ENCODE results near the gene TFR2. TPM values are rescaled to one million over a fixed set of nuclear protein-coding genes. Genes with fewer than 3 reads are reported as not detected.

Gene TFR2
- total and polyA plus RNA-seq, 2 donors (not counting 1 experiment from before 2014, with no cell fraction given): 5.9 to 10.0 TPM

- H3K4me2 ChIP-seq (replicated peaks; ENCODE audit: low read depth, low read length, poor library complexity, severe bottlenecking): no peak overlapping the region
- H3K27me3 ChIP-seq (replicated peaks in 1 of 4; ENCODE audit: control extremely low read depth in 1 of 4, control insufficient read depth in 3 of 4, insufficient read depth in 4 of 4, low read length in 3 of 4): no peaks in the 10 kb centered on the region
- no peaks in the 10 kb centered on the region for H3K9me3 ChIP-seq (ENCODE audit: control extremely low read depth in 1 of 3, control insufficient read depth in 2 of 3, insufficient read depth in 1 of 3, low read length in 2 of 3)
- 98% methylated on average over 33 of the region's 44 CpGs for WGBS (ENCODE audit: insufficient coverage)
- Mint-ChIP-seq H3K27ac (no peak overlapping the region), H3K4me1 (peaks cover 13% of the 10 kb centered on the region), H3K27me3 (no peaks in the 10 kb centered on the region), H3K4me3 (no peak overlapping the region), H3K9me3 (ENCODE audit: insufficient read depth) (no peaks in the 10 kb centered on the region)
- ChIA-PET POLR2A (no interaction called here), CTCF (no interaction called here)
- no peak for ATAC-seq (ENCODE audit: low read depth)
- TF ChIP-seq EZH2 (IDR thresholded peaks at IDR 0.05; ENCODE audit: borderline replicate concordance, insufficient read depth, low read depth, low read length, poor library complexity, severe bottlenecking): no peak
- no peak for TF ChIP-seq CTCF (IDR thresholded peaks at IDR 0.05)
- peaks cover 20% of the 10 kb centered on the region for H3K79me2 ChIP-seq (ENCODE audit: control insufficient read depth, insufficient read depth, low read length)
- H3K4me3 ChIP-seq (ENCODE audit: control extremely low read depth in 1 of 5, extremely low read depth in 1 of 5, insufficient read depth in 1 of 5, low read depth in 2 of 5, low read length in 4 of 5): no peak overlapping the region
- peaks cover 0 to 54% of the 10 kb centered on the region in 2 experiments for H3K36me3 ChIP-seq (replicated peaks in 1 of 2; ENCODE audit: control extremely low read depth in 1 of 2, control insufficient read depth in 1 of 2, extremely low read depth in 1 of 2, insufficient read depth in 2 of 2, low read length in 1 of 2)
- peaks cover 15 to 22% of the 10 kb centered on the region in 2 donors for H3K4me1 ChIP-seq (ENCODE audit: control insufficient read depth in 2 of 2, insufficient read depth in 2 of 2, low read length in 2 of 2)
- no peak overlapping the region for H2AFZ ChIP-seq (ENCODE audit: insufficient read depth, low read depth, low read length, poor library complexity, severe bottlenecking)
- intact Hi-C loops (cut with micrococcal nuclease): no loop called here
- DNase-seq: peak; percentile 13
- no peak overlapping the region for H3K27ac ChIP-seq (ENCODE audit: low read length in 2 of 2)
- H4K20me1 ChIP-seq (ENCODE audit: control insufficient read depth, insufficient read depth, low read length, poor library complexity, severe bottlenecking): peaks cover 72% of the 10 kb centered on the region
- H3K9ac ChIP-seq (ENCODE audit: low read length): no peak overlapping the region
Observed at GRCh38 chr7:100574362-100575205, 66.8 kb downstream of the TFR2 start.

GRCh38 chr7:100573691-100574361, 67.5 kb downstream of the TFR2 start, which contains the start of gene SAP25:
Gene SAP25 (minus strand): TSS chr7:100573900. CDS start chr7:100573742, 158 bp downstream.
- Histone ChIP-seq H3K36me3 (replicated peaks in 1 of 2; ENCODE audit: control extremely low read depth in 1 of 2, control insufficient read depth in 1 of 2, extremely low read depth in 1 of 2, insufficient read depth in 2 of 2, low read length in 1 of 2) (peaks cover 0 to 48% of the 10 kb centered on the region in 2 experiments), H3K27me3 (replicated peaks in 1 of 4; ENCODE audit: control extremely low read depth in 1 of 4, control insufficient read depth in 3 of 4, insufficient read depth in 4 of 4, low read length in 3 of 4) (no peaks in the 10 kb centered on the region), H3K9me3 (ENCODE audit: control extremely low read depth in 1 of 3, control insufficient read depth in 2 of 3, insufficient read depth in 1 of 3, low read length in 2 of 3) (no peaks in the 10 kb centered on the region), H4K20me1 (ENCODE audit: control insufficient read depth, insufficient read depth, low read length, poor library complexity, severe bottlenecking) (peaks cover 65% of the 10 kb centered on the region), H3K4me3 (ENCODE audit: control extremely low read depth in 1 of 5, extremely low read depth in 1 of 5, insufficient read depth in 1 of 5, low read depth in 2 of 5, low read length in 4 of 5) (no peak within 1 kb of the TSS), H3K4me2 (replicated peaks; ENCODE audit: low read depth, low read length, poor library complexity, severe bottlenecking) (no peak within 1 kb of the TSS), H3K27ac (ENCODE audit: low read length in 2 of 2) (no peak within 1 kb of the TSS), H2AFZ (ENCODE audit: insufficient read depth, low read depth, low read length, poor library complexity, severe bottlenecking) (no peak within 1 kb of the TSS), H3K79me2 (ENCODE audit: control insufficient read depth, insufficient read depth, low read length) (peaks cover 15% of the 10 kb centered on the region), H3K4me1 (ENCODE audit: control insufficient read depth in 2 of 2, insufficient read depth in 2 of 2, low read length in 2 of 2) (peaks cover 22 to 30% of the 10 kb centered on the region in 2 donors), H3K9ac (ENCODE audit: low read length) (no peak within 1 kb of the TSS)
- TF ChIP-seq CTCF (IDR thresholded peaks at IDR 0.05) (no peak), EZH2 (IDR thresholded peaks at IDR 0.05; ENCODE audit: borderline replicate concordance, insufficient read depth, low read depth, low read length, poor library complexity, severe bottlenecking) (no peak)
- Mint-ChIP-seq H3K27ac (no peak within 1 kb of the TSS), H3K9me3 (ENCODE audit: insufficient read depth) (no peaks in the 10 kb centered on the region), H3K4me1 (peaks cover 21% of the 10 kb centered on the region), H3K27me3 (no peaks in the 10 kb centered on the region), H3K4me3 (no peak within 1 kb of the TSS)
- 96% methylated on average over 65 of the region's 70 CpGs for WGBS (ENCODE audit: insufficient coverage)
- ChIA-PET POLR2A (no interaction called here), CTCF (no interaction called here)
- intact Hi-C loops (cut with micrococcal nuclease): no loop called here
- no peak for DNase-seq
- ATAC-seq (ENCODE audit: low read depth): no peak

Data from B cell (primary cell).